ENCODE measurements around the gene INTS14.

GRCh38 chr15:65595960-65596359 is 15.0 kb downstream of the INTS14 start:
- TF ChIP-seq CTCF (IDR thresholded peaks at IDR 0.05 in 4 of 5, conservative IDR thresholded peaks at IDR 0.05 in 1 of 5) (no peak), POLR2A (IDR thresholded peaks at IDR 0.05) (no peak)

Measured in gastrocnemius medialis (tissue), 4 donors.